Fibroblast of skin of abdomen (primary cell): ENCODE measurements around the gene USP46.

Source experiments
- DNase-seq: peaks from one replicate; pipeline ENCODE4 v3.0.0-alpha.2; 2013

Gene USP46

GRCh38 chr4:52568351-52568750 lies 90.8 kb downstream of the USP46 start:
- no peak for DNase-seq

GRCh38 chr4:52566136-52567031 lies 92.7 kb downstream of the USP46 start:
- DNase-seq: no peak

GRCh38 chr4:52560844-52561280 lies 98.2 kb downstream of the USP46 start:
- peak; percentile 74 for DNase-seq

- no peak for DNase-seq
Observed at GRCh38 chr4:52555356-52555716, 103.8 kb downstream of the USP46 start.

- peak; percentile 20 for DNase-seq
Observed at GRCh38 chr4:52554612-52555355, 104.3 kb downstream of the USP46 start.

GRCh38 chr4:52552778-52553177 lies 106.3 kb downstream of the USP46 start:
- no peak for DNase-seq

- no peak for DNase-seq
Observed at GRCh38 chr4:52551487-52551886, 107.6 kb downstream of the USP46 start.

GRCh38 chr4:52550186-52550585 lies 108.9 kb downstream of the USP46 start:
- peak; percentile 15 for DNase-seq

GRCh38 chr4:52548818-52549570 lies 110.1 kb downstream of the USP46 start:
- no peak for DNase-seq

- DNase-seq: no peak
Observed at GRCh38 chr4:52546449-52546848, 112.7 kb downstream of the USP46 start.

- peak; percentile 69 for DNase-seq
Observed at GRCh38 chr4:52545099-52546069, 113.7 kb downstream of the USP46 start.
